Trophoblast cell (in vitro differentiated cells and primary cell): Measurements from ENCODE around the gene RBPMS2.

ENCODE experiments used
- DNase-seq, 2 donors: peaks; one replicate each; pipeline ENCODE4 v3.0.0-alpha.2; 2016
- H2AFZ ChIP-seq: 2 replicates; pipeline ENCODE4 v1.6.1; 2013; ENCODE audit warnings: low read length, moderate library complexity, mild to moderate bottlenecking; ENCODE audit not compliant: insufficient read depth, poor library complexity
- H2AK5ac ChIP-seq: 2 replicates; pipeline ENCODE4 v1.6.1; 2013; ENCODE audit warnings: mild to moderate bottlenecking, low read length
- H2BK120ac ChIP-seq: 2 replicates; pipeline ENCODE4 v1.6.1; 2013; ENCODE audit warnings: low read length, mild to moderate bottlenecking, moderate library complexity; ENCODE audit not compliant: insufficient read depth, poor library complexity
- H2BK12ac ChIP-seq: 2 replicates; pipeline ENCODE4 v1.6.1; 2013; ENCODE audit warnings: mild to moderate bottlenecking, low read length, moderate library complexity
- H2BK5ac ChIP-seq: 2 replicates; pipeline ENCODE4 v1.6.1; 2013; ENCODE audit warnings: low read length, low read depth, moderate library complexity, mild to moderate bottlenecking; ENCODE audit not compliant: poor library complexity
- H3K14ac ChIP-seq: 2 replicates; pipeline ENCODE4 v1.6.1; 2013; ENCODE audit warnings: mild to moderate bottlenecking, low read length
- H3K18ac ChIP-seq: 2 replicates; pipeline ENCODE4 v1.6.1; 2013; ENCODE audit warnings: mild to moderate bottlenecking, low read length
- H3K23ac ChIP-seq: 2 replicates; pipeline ENCODE4 v1.6.1; 2013; ENCODE audit warnings: low read length
- H3K27ac ChIP-seq: 2 replicates; pipeline ENCODE4 v1.5.1; 2013; ENCODE audit warnings: low read depth, mild to moderate bottlenecking, inconsistent platforms, low read length, moderate library complexity
- H3K27me3 ChIP-seq: 2 replicates; pipeline ENCODE4 v1.6.1; 2013; ENCODE audit warnings: inconsistent platforms, mild to moderate bottlenecking, low read length, moderate library complexity; ENCODE audit not compliant: insufficient read depth
- H3K36me3 ChIP-seq, 2 experiments: 1 replicate in 1 of 2; 2 replicates in 1 of 2; pipeline ENCODE4 v1.6.1; 2013; ENCODE audit warnings: low read length in 2 of 2, mild to moderate bottlenecking in 2 of 2, moderate library complexity in 1 of 2; ENCODE audit not compliant: insufficient read depth in 2 of 2, control insufficient read depth in 1 of 2
- H3K4ac ChIP-seq: 2 replicates; pipeline ENCODE4 v1.6.1; 2013; ENCODE audit warnings: low read depth, mild to moderate bottlenecking, low read length, moderate library complexity
- H3K4me1 ChIP-seq, 2 experiments: 1 replicate in 1 of 2; 2 replicates in 1 of 2; pipeline ENCODE4 v1.6.1; 2013; ENCODE audit warnings: low read length in 2 of 2, mild to moderate bottlenecking in 2 of 2, moderate library complexity in 1 of 2; ENCODE audit not compliant: insufficient read depth in 2 of 2, control insufficient read depth in 1 of 2
- H3K4me2 ChIP-seq: 2 replicates; pipeline ENCODE4 v1.6.1; 2013; ENCODE audit warnings: inconsistent platforms, mild to moderate bottlenecking, low read length, moderate library complexity
- H3K4me3 ChIP-seq: 2 replicates; pipeline ENCODE4 v1.5.1; 2013; ENCODE audit warnings: mild to moderate bottlenecking, low read depth, low read length, inconsistent platforms
- H3K79me1 ChIP-seq: one replicate; pipeline ENCODE4 v1.6.1; 2013; ENCODE audit warnings: low read length
- H3K79me2 ChIP-seq: 2 replicates; pipeline ENCODE4 v1.6.1; 2013; ENCODE audit warnings: low read length, mild to moderate bottlenecking; ENCODE audit not compliant: control insufficient read depth, insufficient read depth, poor library complexity
- H3K9ac ChIP-seq: 2 replicates; pipeline ENCODE4 v1.6.1; 2013; ENCODE audit warnings: mild to moderate bottlenecking, low read length
- H3K9me3 ChIP-seq: 2 replicates; pipeline ENCODE4 v1.6.1; 2013; ENCODE audit warnings: low read depth, mild to moderate bottlenecking, control low read depth, inconsistent platforms, low read length; ENCODE audit not compliant: insufficient read depth
- H4K12ac ChIP-seq: 2 replicates; pipeline ENCODE4 v1.6.1; 2013; ENCODE audit warnings: low read depth, mild to moderate bottlenecking, low read length, moderate library complexity
- H4K8ac ChIP-seq: 2 replicates; pipeline ENCODE4 v1.6.1; 2013; ENCODE audit warnings: low read depth, mild to moderate bottlenecking, low read length, moderate library complexity
- H4K91ac ChIP-seq: one replicate; pipeline ENCODE4 v1.6.1; 2013; ENCODE audit warnings: low read depth, mild to moderate bottlenecking, low read length, moderate library complexity
- WGBS: extraction: QIAGEN DNeasy Blood & Tissue Kit; methylation state at CpG from one replicate; pipeline ENCODE4 v1.1.7; 2013; ENCODE audit warnings: missing lambda C conversion rate; ENCODE audit not compliant: insufficient read length, insufficient coverage; ENCODE audit errors: extremely low coverage; 5-methylcytosine and 5-hydroxymethylcytosine counted together

RBPMS2 gene

GRCh38 chr15:64808785-64809453, 33.5 kb upstream of the RBPMS2 start:
- H3K18ac ChIP-seq, result no peak overlapping the region
- no peak overlapping the region for H3K4me2 ChIP-seq
- H3K4me3 ChIP-seq, result no peak overlapping the region
- H3K79me1 ChIP-seq, result peaks cover 11% of the 10 kb centered on the region
- H2BK120ac ChIP-seq, result no peak overlapping the region
- H3K27ac ChIP-seq, result no peak overlapping the region
- no peak overlapping the region for H2AFZ ChIP-seq
- no peaks in the 10 kb centered on the region for H3K36me3 ChIP-seq
- peak overlapping the region; percentile 44 for H2AK5ac ChIP-seq
- H4K91ac ChIP-seq, result no peak overlapping the region
- H3K9me3 ChIP-seq, result no peaks in the 10 kb centered on the region
- H2BK12ac ChIP-seq, result no peak overlapping the region
- no peak overlapping the region for H3K23ac ChIP-seq
- H4K12ac ChIP-seq, result no peak overlapping the region
- no peak overlapping the region for H2BK5ac ChIP-seq
- no CpG with 5 or more reads among the region's 10 CpGs for WGBS
- no peak overlapping the region for H3K4ac ChIP-seq
- H3K79me2 ChIP-seq, result no peaks in the 10 kb centered on the region
- no peak for DNase-seq
- no peaks in the 10 kb centered on the region for H3K27me3 ChIP-seq
- H3K14ac ChIP-seq, result no peak overlapping the region
- no peak overlapping the region for H4K8ac ChIP-seq
- no peak overlapping the region for H3K9ac ChIP-seq
- peaks cover 9 to 10% of the 10 kb centered on the region in 2 experiments for H3K4me1 ChIP-seq

GRCh38 chr15:64807751-64808222, 32.4 kb upstream of the RBPMS2 start:
- Histone ChIP-seq H3K4me1 (peaks cover 9 to 10% of the 10 kb centered on the region in 2 experiments), H2AK5ac (no peak overlapping the region), H3K36me3 (no peaks in the 10 kb centered on the region), H4K91ac (peak overlapping the region; percentile 0), H3K79me2 (no peaks in the 10 kb centered on the region), H4K12ac (no peak overlapping the region), H2BK120ac (no peak overlapping the region), H3K4me3 (no peak overlapping the region), H3K27me3 (no peaks in the 10 kb centered on the region), H2BK12ac (no peak overlapping the region), H3K4me2 (no peak overlapping the region), H3K9me3 (no peaks in the 10 kb centered on the region), H3K27ac (no peak overlapping the region), H4K8ac (no peak overlapping the region), H3K9ac (no peak overlapping the region), H3K4ac (no peak overlapping the region), H3K14ac (no peak overlapping the region), H3K18ac (no peak overlapping the region), H3K79me1 (peaks cover 13% of the 10 kb centered on the region), H2BK5ac (no peak overlapping the region), H3K23ac (no peak overlapping the region), H2AFZ (no peak overlapping the region)
- no peak for DNase-seq
- no CpG with 5 or more reads among the region's 6 CpGs for WGBS

- H3K79me1 ChIP-seq, result peaks cover 12% of the 10 kb centered on the region
- H2BK5ac ChIP-seq, result no peak overlapping the region
- H4K8ac ChIP-seq, result no peak overlapping the region
- peak overlapping the region; percentile 0 for H4K91ac ChIP-seq
- no peak overlapping the region for H2AFZ ChIP-seq
- no peak for DNase-seq
- H3K4ac ChIP-seq, result no peak overlapping the region
- H3K4me3 ChIP-seq, result no peak overlapping the region
- no peaks in the 10 kb centered on the region for H3K27me3 ChIP-seq
- no peak overlapping the region for H3K27ac ChIP-seq
- no peak overlapping the region for H3K14ac ChIP-seq
- no CpG with 5 or more reads among the region's 13 CpGs for WGBS
- H2AK5ac ChIP-seq, result peak overlapping the region; percentile 28
- H3K18ac ChIP-seq, result no peak overlapping the region
- no peak overlapping the region for H4K12ac ChIP-seq
- peaks cover 9% of the 10 kb centered on the region in 2 experiments for H3K4me1 ChIP-seq
- no peaks in the 10 kb centered on the region for H3K9me3 ChIP-seq
- no peak overlapping the region for H2BK120ac ChIP-seq
- no peaks in the 10 kb centered on the region for H3K36me3 ChIP-seq
- H3K4me2 ChIP-seq, result no peak overlapping the region
- peak overlapping the region; percentile 23 for H2BK12ac ChIP-seq
- H3K79me2 ChIP-seq, result no peaks in the 10 kb centered on the region
- H3K23ac ChIP-seq, result no peak overlapping the region
- no peak overlapping the region for H3K9ac ChIP-seq
Measured at GRCh38 chr15:64807051-64807749, 31.8 kb upstream of the RBPMS2 start.

GRCh38 chr15:64806509-64806908, 31.1 kb upstream of the RBPMS2 start:
- H2AK5ac ChIP-seq, result no peak overlapping the region
- H3K9ac ChIP-seq, result no peak overlapping the region

More at GRCh38 chr15:64806509-64806908, 31.1 kb upstream of the RBPMS2 start:
- no peak overlapping the region for H3K4me3 ChIP-seq
- H2BK5ac ChIP-seq, result no peak overlapping the region
- H3K36me3 ChIP-seq, result no peaks in the 10 kb centered on the region
- H3K4me2 ChIP-seq, result no peak overlapping the region
- H4K12ac ChIP-seq, result no peak overlapping the region
- H2AFZ ChIP-seq, result no peak overlapping the region
- no CpG with 5 or more reads among the region's 6 CpGs for WGBS
- H3K79me1 ChIP-seq, result peaks cover 13% of the 10 kb centered on the region
- no peak overlapping the region for H3K14ac ChIP-seq
- peak overlapping the region; percentile 21 for H2BK120ac ChIP-seq
- H4K8ac ChIP-seq, result no peak overlapping the region
- H3K18ac ChIP-seq, result no peak overlapping the region
- peaks cover 9 to 12% of the 10 kb centered on the region in 2 experiments for H3K4me1 ChIP-seq
- no peaks in the 10 kb centered on the region for H3K9me3 ChIP-seq
- H3K23ac ChIP-seq, result no peak overlapping the region
- no peak overlapping the region for H3K4ac ChIP-seq
- H3K27me3 ChIP-seq, result no peaks in the 10 kb centered on the region
- no peak for DNase-seq
- H3K79me2 ChIP-seq, result no peaks in the 10 kb centered on the region
- H2BK12ac ChIP-seq, result peak overlapping the region; percentile 23
- no peak overlapping the region for H4K91ac ChIP-seq
- no peak overlapping the region for H3K27ac ChIP-seq
